ENCODE data around the gene OR4D6. TPM values are rescaled to one million over a fixed set of nuclear protein-coding genes. Genes with fewer than 3 reads are reported as not detected.

The OR4D6 gene
- not detected in 2 replicates for total RNA-seq

DNA sequence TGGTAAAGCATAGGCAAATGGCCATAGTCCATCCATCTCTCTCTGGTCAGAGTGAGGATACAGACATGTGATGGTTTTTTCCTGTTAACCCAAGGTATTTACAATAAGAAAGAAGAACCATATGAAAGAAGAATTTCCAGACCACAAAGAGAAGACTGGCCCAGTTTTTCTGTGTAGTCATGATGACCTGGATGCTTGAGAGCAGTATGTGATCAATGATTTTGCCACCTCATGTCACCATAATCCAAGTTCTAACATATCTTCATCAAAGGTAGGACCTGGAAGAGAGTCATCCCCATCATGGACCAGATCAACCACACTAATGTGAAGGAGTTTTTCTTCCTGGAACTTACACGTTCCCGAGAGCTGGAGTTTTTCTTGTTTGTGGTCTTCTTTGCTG is at the start of gene OR4D6:
OR4D6 (plus strand) TSS at position 301 of the 400 bp plus-strand sequence; CDS start at position 301, 0 bp downstream.

DNA sequence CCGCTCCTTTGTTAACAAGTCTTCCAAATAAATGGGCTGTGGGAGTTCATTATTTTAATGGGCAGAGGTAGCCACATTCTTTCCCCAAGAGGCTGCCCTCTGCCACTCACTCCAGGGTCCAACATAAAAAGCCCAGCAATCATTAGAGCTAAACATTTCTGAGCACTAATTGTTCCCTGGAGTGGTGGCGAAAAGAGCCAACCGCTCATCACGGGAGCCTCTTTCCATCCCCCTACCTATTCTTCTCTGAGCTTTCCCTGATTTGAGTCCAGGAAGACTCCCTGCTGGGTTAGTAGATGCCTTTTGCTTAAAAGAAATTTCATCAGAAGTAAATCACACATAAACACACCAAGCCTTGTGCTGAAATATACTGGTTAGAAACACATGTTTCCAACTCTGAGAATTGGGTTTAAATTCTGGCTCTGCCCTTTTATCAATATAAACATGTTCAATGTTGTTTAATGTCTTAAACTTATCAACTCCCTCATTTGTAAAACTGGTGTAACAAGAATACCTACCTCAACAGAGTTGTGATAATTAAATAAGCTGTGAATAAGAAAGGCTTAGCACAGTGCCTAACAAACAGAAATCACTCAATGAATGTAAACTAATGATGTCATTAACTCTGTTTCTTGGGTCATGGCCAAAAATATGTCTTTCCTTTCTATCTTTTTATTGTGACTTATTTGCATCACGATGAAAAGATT is 30.2 kb upstream of the OR4D6 start, which contains the start of gene OR5A2:
OR5A2 (minus strand) TSS at position 53 of the 707 bp plus-strand sequence. CDS start 3,460 bp downstream, outside the sequence.

DNA sequence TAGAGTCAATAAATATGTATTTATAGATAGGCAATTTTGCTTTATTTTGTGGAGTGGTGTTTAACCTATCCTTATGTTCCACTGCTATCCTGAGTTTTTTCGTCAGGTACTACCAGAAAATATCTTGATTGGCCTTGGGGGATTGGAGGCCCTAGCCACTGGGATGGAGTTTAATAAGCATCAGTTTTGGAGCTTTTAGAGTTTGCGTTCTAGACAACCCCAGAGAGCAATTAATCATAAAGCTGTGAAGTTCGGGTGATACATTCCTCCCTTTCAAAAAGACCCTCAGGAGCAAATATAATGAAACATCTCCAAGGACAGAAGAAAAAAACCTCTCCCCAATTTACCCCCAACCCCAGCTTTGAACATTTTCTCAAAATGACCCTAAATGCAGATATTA is 20.6 kb upstream of the OR4D6 start, which contains the start of gene OR5A1:
OR5A1 (plus strand) TSS at position 301 of the 400 bp plus-strand sequence. CDS start 6,700 bp downstream, outside the sequence.

DNA sequence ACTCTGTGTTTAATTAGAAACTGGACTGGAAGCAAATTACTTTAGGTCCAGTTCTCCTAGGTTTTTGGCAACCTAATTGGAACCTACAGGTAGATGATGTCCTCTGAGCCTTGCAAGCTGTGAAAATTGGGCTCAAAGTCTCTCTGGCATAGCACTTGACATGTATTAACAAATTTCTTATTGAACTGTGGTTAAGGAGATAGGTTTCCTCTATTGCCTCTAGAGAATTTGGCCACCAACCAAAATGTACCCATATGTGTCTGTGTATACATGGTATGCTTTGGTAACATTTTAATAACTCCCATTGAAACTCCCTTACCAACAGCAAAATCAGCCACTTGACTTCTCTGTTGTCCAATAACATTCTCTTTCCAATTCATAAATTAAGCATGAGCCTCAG is 16.3 kb downstream of the OR4D6 start, which contains the start of gene OR4D10:
OR4D10 (plus strand) TSS at position 301 of the 400 bp plus-strand sequence. CDS start 4,115 bp downstream, outside the sequence.

DNA sequence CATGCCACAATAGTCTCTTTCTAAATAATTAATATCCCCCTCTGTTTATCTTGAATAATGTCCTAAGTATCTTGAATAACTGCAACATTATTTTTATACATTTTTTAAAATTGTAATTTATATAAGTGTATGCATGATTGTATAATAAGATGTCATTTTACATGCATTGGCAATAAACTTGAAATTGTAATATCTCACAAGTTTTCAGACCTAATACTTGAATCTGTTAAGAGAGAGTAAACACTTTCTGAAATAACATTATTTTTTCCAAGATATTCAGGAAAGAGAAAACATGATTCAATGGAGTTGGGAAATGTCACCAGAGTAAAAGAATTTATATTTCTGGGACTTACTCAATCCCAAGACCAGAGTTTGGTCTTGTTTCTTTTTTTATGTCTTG is 46.5 kb downstream of the OR4D6 start, which contains the start of gene OR4D11:
OR4D11 (plus strand) TSS at position 301 of the 400 bp plus-strand sequence; CDS start at position 301, 0 bp downstream.

Other genes with a start within 250 kb of the OR4D6 start
- not detected in 2 replicates for gene MPEG1, start 244.0 kb upstream of the OR4D6 start, total RNA-seq
- gene OR5AN1, start 98.1 kb upstream of the OR4D6 start, total RNA-seq = not detected in 2 replicates
- gene OR5A2, start 30.5 kb upstream of the OR4D6 start, total RNA-seq = not detected in 2 replicates
- gene OR5A1, start 20.5 kb upstream of the OR4D6 start, total RNA-seq = not detected in 2 replicates
- not detected in 2 replicates for gene OR4D10, start 16.4 kb downstream of the OR4D6 start, total RNA-seq
- not detected in 2 replicates for gene OR4D11, start 46.6 kb downstream of the OR4D6 start, total RNA-seq
- not detected in 2 replicates for gene OR4D9, start 54.6 kb downstream of the OR4D6 start, total RNA-seq
- gene OSBP, start 158.8 kb downstream of the OR4D6 start, total RNA-seq = 29.1 and 30.4 TPM in 2 replicates
- 4.5 and 5.2 TPM in 2 replicates for gene PATL1, start 212.1 kb downstream of the OR4D6 start, total RNA-seq